ENCODE measurements around the gene THAP4.

THAP4 gene

GRCh38 chr2:241562269-241562891 is 74.6 kb downstream of the THAP4 start:
- no peak for DNase-seq

GRCh38 chr2:241561832-241562231 is 75.1 kb downstream of the THAP4 start:
- no peak for DNase-seq

GRCh38 chr2:241560883-241561474 is 76.0 kb downstream of the THAP4 start:
- DNase-seq = no peak

DNA sequence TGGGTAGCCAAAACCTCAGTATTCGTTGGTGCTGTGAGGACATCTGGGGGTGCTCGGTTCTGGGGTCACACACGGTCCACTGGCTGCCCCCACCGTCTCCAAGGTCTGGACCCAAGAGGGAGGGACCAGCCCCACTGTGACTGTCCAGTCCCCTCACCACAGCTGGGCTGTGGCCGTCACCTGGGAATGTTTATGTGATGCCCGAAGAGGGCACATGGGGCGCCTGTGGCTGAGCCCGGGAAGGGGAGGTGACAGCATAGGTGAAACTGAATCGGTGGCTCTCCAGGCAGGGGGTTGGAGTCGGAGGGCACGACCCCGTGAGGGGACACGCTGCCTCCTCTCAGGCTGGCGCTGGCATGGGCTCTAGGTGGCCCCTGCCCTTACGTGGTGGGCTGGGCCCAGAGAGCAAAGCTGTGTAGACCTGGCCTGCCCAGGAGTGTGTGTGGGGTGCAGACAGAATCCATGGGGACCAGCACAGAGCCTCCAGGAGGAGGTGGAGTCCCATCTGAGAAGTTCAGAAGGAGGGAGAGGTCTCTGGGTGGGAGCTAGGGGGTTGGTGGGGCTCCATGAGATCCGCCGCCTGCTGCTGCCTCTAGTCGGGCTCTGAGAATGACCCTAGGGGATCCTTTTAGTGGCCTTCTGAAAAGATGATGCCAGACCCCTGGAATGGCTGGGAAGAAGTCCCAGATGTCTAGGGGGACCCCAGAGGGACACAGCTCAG is 76.6 kb downstream of the THAP4 start:
- no peak for DNase-seq

DNA sequence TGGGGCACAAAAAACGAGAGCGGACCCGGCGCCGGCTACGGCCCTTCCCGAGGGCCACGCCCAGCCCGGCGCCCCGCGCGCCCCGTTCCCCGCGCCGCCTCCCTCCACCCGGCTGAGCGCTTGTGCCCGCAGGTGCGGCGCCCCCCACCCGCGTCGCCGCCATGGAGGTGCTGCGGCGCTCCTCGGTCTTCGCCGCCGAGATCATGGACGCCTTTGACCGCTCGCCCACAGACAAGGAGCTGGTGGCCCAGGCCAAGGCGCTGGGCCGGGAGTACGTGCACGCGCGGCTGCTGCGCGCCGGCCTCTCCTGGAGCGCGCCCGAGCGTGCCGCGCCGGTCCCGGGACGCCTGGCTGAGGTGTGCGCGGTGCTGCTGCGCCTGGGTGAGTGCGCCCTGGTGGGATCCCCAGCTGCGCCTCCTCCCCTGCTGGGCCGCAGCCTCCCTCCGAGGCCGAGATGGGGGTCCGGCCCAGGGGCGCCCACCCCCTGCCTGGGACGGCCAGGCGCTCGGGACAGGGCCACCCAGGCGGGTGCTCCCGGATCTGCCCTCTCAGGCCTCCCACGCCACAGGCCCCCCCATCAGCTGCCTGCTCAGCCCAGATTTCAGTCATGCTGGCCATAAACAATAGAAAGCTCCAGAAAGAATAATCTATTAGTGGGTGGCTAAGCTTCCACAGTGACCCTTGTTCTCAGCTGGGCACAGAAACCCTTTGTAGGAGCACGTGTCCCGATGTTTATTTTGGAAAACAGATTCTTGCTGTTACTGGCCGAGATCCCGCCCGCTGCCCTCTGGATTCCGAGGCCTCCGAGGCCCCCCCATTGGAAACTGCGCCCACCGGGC is 77.4 kb downstream of the THAP4 start:
- no peak for DNase-seq

- DNase-seq = no peak
Observed at GRCh38 chr2:241558532-241559322, 78.2 kb downstream of the THAP4 start, which contains the start of gene BOK. TSS of gene BOK (plus strand) at chr2:241558745. CDS start at chr2:241559484, 739 bp downstream.

GRCh38 chr2:241556746-241557145 is 80.2 kb downstream of the THAP4 start:
- no peak for DNase-seq

- DNase-seq = no peak
Observed at GRCh38 chr2:241555711-241556110, 81.2 kb downstream of the THAP4 start.

GRCh38 chr2:241554610-241555322 is 82.2 kb downstream of the THAP4 start:
- DNase-seq = no peak

DNA sequence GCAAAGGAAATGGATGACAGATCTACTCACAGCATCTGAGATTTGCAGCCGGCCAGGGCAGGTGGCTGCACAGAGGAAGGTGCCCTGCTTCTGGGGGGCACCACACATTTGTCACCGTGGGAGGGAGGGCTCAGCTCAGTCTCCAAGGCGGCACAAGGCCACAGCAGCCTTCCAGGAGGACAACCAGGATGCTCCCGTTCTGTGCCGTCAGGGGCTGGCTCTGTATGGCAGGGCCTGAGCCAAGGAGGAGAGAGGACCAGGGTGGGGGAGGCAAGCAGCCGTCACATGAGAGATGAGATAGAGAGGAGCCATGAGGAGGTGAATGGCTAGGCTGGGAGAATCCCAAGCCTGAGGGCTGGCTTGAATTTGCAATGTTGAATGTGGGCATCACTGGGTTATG is 83.0 kb downstream of the THAP4 start:
- DNase-seq = no peak

- no peak for DNase-seq
Observed at GRCh38 chr2:241553512-241553830, 83.5 kb downstream of the THAP4 start.

DNA sequence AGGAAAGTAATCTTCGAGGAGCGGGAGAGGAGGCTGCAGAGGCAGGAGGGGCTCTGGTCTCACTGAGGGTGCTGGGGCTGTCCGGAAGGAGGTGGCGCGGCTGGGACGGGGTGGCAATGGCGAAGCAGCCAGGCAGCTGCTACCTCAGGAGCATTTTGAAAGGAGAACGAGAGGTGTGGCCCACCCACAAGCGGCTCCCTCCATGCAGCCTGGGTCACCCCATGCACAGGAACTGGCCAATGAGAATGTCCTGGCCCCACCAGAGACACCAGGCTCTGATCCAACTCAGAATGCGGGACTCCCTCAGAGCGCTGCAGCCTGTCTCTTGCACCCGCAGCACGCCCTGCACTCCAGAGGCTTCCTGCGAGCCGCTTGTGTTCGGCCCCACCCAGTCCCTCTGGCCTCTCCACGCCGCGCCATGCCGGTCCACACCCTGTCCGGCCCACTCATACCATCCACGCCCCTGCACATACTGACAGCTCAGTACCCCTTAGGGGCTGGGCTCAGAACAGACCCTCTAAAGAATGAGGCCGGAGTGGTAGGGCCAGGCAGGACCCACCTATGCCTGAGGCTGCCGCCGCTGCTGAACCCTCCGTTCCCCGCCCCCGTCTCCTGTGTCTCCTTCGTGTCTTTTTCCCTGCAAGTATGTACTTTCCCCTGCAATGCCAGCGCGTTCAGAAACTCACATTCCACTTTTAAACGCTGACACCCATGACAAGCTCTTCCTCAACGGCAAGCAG is 84.8 kb downstream of the THAP4 start:
- no peak for DNase-seq

GRCh38 chr2:241551599-241551997 is 85.4 kb downstream of the THAP4 start:
- DNase-seq = no peak

DNA sequence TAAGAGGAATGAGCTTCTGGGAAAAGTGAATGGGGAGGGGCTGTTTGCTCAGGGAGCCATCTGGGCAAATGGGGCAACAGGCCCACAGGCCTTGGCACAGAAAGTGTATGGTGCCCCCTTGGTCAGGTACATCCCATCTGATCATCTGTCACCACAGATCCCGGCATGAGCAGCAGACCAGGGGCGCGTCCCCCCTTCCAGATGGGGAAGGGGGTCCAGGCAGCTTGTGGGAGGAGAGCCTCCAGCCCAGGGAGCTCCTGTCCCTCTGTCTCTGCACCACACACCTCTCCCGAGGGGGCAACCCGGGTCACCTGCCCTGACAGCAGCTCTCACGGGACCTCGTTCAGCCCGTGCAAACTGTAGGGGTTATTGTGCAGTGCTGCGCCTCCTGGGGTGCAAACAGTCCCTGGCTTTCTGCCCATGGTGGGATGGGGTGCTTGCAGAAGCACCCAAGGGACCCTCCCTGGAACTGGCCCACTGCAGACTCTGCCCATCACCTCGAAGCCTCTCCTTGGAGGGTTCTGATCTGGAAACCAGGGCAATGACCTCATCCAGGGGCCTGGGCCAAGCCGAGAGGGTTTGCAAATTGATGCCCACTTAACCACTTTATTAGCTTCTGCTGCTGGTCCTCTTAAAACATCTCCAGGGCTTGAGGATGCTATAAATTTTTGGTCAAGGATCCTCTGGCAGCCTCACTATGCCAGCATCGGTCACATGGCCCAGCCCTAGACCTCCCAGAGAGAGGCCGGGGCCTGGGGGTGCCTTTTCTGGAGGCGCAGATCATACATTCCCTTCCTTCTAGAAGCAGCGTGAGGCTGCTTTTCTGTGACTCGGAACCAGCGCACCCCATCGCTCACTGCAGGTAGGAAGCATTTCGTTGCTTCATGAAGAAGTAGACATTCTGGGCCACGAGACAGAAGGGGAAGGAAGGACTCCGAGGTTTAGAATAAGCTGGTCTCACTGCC is 86.1 kb downstream of the THAP4 start:
- DNase-seq = no peak

- no peak for DNase-seq
Observed at GRCh38 chr2:241548451-241548835, 88.5 kb downstream of the THAP4 start.

DNA sequence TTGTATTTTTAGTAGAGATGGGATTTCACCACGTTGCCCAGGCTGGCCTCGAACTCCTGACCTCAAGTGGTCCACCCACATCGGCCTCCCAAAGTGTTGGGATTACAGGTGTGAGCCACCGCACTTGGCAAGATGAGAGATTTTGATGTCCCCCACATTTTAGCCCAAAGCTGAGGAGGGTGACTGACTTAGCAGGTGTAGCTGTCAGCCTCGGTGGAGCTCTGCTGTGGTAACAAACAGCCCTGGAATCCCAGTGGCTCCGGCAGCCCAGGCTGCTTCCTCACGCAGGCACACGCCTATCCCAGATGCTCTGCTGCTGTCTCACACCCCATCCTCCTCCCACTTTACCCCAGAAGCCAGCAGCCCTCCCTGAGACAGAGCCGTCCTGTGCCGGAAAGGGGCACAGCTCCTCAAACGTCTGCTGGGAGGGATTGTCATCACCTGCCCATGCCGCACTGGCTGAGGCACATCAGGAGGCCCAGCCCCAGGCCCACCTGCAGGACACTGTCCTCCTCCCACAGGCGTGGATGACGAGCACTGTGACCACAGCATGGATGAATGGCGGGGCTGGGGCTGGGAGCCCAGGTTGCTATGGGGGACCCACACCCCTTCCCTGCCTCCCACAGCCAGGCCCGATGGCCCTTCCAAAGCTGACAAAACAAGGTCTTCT is 89.0 kb downstream of the THAP4 start:
- DNase-seq = no peak

- no peak for DNase-seq
Observed at GRCh38 chr2:241546771-241547498, 90.0 kb downstream of the THAP4 start.
